ENCODE measurements around the gene DGKQ.

DGKQ gene

DNA sequence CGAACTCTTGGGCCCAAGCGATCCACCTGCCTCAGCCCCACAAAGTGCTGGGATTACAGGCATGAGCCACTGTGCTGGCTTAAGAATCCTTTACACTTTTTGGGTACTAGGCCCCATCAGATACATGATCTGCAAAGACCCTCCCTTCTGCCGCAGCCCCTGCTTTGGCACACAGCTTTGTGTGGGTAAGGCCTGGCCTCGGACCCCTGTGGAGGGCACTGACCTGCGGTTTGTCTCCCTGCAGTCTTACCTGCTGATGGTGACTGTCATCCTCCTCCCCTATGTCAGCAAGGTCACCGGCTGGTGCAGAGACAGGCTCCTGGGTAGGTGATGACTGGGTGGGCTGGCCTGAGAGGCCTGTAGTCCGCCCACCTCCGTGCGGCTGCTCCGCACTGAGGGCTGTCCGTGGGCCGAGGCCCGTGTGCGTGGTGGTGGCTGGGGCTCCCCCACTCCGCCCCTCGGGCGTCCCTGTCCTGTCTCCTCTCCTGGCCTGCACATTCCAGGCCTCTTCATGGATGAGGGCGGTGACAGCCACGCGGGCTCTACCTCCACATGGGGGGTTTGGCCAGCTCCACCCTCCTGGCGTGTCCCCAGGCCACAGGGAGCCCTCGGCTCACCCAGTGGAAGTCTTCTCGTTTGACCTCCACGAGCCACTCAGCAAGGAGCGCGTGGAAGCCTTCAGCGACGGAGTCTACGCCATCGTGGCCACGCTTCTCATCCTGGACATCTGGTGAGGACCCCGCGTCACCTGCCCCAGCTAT, 18.0 kb downstream of the DGKQ start:
- no peaks in the 10 kb centered on the region for H3K4me1 ChIP-seq (ENCODE audit: low read length)
- no peak overlapping the region for H3K9ac ChIP-seq (ENCODE audit: low read length)
- H3K9me2 ChIP-seq (replicated peaks; ENCODE audit: insufficient read depth, low read length) = no peaks in the 10 kb centered on the region
- H3F3A ChIP-seq (ENCODE audit: insufficient read depth, low read length) = no peaks in the 10 kb centered on the region
- no peak overlapping the region for H3K27ac ChIP-seq (ENCODE audit: low read length)
- H4K20me1 ChIP-seq (ENCODE audit: insufficient read depth, low read length) = no peaks in the 10 kb centered on the region
- no peak overlapping the region for H3K4me3 ChIP-seq (ENCODE audit: low read length)
- no peak overlapping the region for H3K4me2 ChIP-seq (ENCODE audit: low read depth, low read length)
- H3K9me3 ChIP-seq (replicated peaks; ENCODE audit: insufficient read depth, low read length) = no peaks in the 10 kb centered on the region
- no peak for TF ChIP-seq EZH2phosphoT487 (IDR thresholded peaks at IDR 0.05; ENCODE audit: low read length)
- TF ChIP-seq CTCF (IDR thresholded peaks at IDR 0.05; ENCODE audit: low read length) = no peak
- no peak for TF ChIP-seq EZH2 (optimal IDR thresholded peaks at IDR 0.05; ENCODE audit: low read depth, low read length)
- no peaks in the 10 kb centered on the region for H3K27me3 ChIP-seq (replicated peaks; ENCODE audit: insufficient read depth, low read length)
- H3K79me2 ChIP-seq (ENCODE audit: low read length) = no peaks in the 10 kb centered on the region
- no peak for DNase-seq
- H2AFZ ChIP-seq (ENCODE audit: low read length) = no peak overlapping the region
- H3K36me3 ChIP-seq (replicated peaks; ENCODE audit: insufficient read depth, low read length) = no peaks in the 10 kb centered on the region

GRCh38 chr4:954211-955020, 19.0 kb downstream of the DGKQ start:
- TF ChIP-seq CTCF (IDR thresholded peaks at IDR 0.05; ENCODE audit: low read length) = no peak
- H3K4me3 ChIP-seq (ENCODE audit: low read length) = no peak overlapping the region
- no peak overlapping the region for H2AFZ ChIP-seq (ENCODE audit: low read length)
- no peak overlapping the region for H3K4me2 ChIP-seq (ENCODE audit: low read depth, low read length)
- no peak overlapping the region for H3K9ac ChIP-seq (ENCODE audit: low read length)
- no peaks in the 10 kb centered on the region for H3K36me3 ChIP-seq (replicated peaks; ENCODE audit: insufficient read depth, low read length)
- H3K79me2 ChIP-seq (ENCODE audit: low read length) = no peaks in the 10 kb centered on the region
- no peaks in the 10 kb centered on the region for H3F3A ChIP-seq (ENCODE audit: insufficient read depth, low read length)
- H4K20me1 ChIP-seq (ENCODE audit: insufficient read depth, low read length) = no peaks in the 10 kb centered on the region
- H3K9me3 ChIP-seq (replicated peaks; ENCODE audit: insufficient read depth, low read length) = no peaks in the 10 kb centered on the region
- DNase-seq = no peak
- H3K9me2 ChIP-seq (replicated peaks; ENCODE audit: insufficient read depth, low read length) = no peaks in the 10 kb centered on the region
- no peak overlapping the region for H3K27ac ChIP-seq (ENCODE audit: low read length)
- no peaks in the 10 kb centered on the region for H3K4me1 ChIP-seq (ENCODE audit: low read length)
- H3K27me3 ChIP-seq (replicated peaks; ENCODE audit: insufficient read depth, low read length) = no peaks in the 10 kb centered on the region

DNA sequence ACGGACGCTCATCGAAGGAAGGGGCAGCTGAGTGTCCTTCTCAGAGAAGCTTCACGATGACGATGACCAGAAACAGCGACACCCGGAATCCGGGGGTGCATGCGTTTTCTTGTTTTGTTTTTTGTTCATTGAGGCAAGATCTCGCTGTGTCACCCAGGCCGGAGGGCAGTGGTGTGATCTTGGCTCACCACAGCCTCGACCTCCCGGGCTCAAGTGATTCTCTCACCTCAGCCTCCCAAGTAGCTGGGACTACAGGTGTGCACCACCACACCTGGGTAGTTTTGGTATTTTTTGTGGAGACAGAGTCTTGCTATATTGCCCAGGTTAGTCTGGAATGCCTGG, 19.8 kb downstream of the DGKQ start:
- Histone ChIP-seq H3K9me2 (replicated peaks; ENCODE audit: insufficient read depth, low read length) (no peaks in the 10 kb centered on the region), H2AFZ (ENCODE audit: low read length) (no peak overlapping the region), H3K9ac (ENCODE audit: low read length) (no peak overlapping the region), H3K36me3 (replicated peaks; ENCODE audit: insufficient read depth, low read length) (no peaks in the 10 kb centered on the region), H3K27ac (ENCODE audit: low read length) (no peak overlapping the region), H3K79me2 (ENCODE audit: low read length) (no peaks in the 10 kb centered on the region), H3K27me3 (replicated peaks; ENCODE audit: insufficient read depth, low read length) (no peaks in the 10 kb centered on the region), H3K9me3 (replicated peaks; ENCODE audit: insufficient read depth, low read length) (no peaks in the 10 kb centered on the region), H3F3A (ENCODE audit: insufficient read depth, low read length) (no peaks in the 10 kb centered on the region), H4K20me1 (ENCODE audit: insufficient read depth, low read length) (no peaks in the 10 kb centered on the region), H3K4me1 (ENCODE audit: low read length) (no peaks in the 10 kb centered on the region), H3K4me3 (ENCODE audit: low read length) (no peak overlapping the region), H3K4me2 (ENCODE audit: low read depth, low read length) (no peak overlapping the region)
- no peak for DNase-seq
- no peak for TF ChIP-seq EZH2 (optimal IDR thresholded peaks at IDR 0.05; ENCODE audit: low read depth, low read length)
- TF ChIP-seq CTCF (IDR thresholded peaks at IDR 0.05; ENCODE audit: low read length) = no peak
- TF ChIP-seq EZH2phosphoT487 (IDR thresholded peaks at IDR 0.05; ENCODE audit: low read length) = no peak
